GM13977 (cell line): ENCODE data around the gene LAMTOR2.

Experiments
- DNase-seq: peaks from one replicate; pipeline ENCODE4 v3.0.0; 2012; ENCODE audit warnings: low spot score
- in situ Hi-C: fragments of 300-500 bp; cut with MboI; formaldehyde crosslinking; loops from one replicate; pipeline ENCODE4 v1.12.0; 2022; ENCODE audit warnings: low sequenced_read_pairs, low pct_unique_long_range_greater_than_20kb, mixed read lengths, inconsistent platforms; ENCODE audit not compliant: unreplicated experiment
- TF ChIP-seq, protein P1 (sequence below): IDR thresholded peaks from 2 replicates; pipeline ENCODE4 v1.5.1; 2012; ENCODE audit warnings: mild to moderate bottlenecking, control low read depth; ENCODE audit not compliant: insufficient read depth; ENCODE audit errors: extremely low read depth, missing control alignments

Gene LAMTOR2

DNA sequence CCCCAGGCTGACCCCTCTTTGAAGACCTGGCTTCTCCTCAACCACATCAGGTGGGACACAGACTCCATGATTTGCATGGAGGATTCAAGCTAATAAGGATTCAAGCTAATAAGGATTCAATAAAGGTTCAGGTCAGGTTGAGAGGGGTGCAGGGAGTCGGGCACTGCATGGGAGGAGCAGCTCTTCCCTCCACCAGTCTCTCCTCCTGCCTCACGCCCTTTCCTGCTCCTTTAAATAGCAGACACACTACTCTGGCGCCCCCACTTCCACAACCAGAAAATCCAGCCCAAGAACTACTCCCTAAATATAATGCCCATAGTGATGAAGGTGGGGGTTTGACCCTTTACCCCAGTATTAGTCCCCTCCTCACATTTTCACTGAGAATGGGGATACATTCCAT, 20.6 kb downstream of the LAMTOR2 start:
- DNase-seq, result no peak
- TF ChIP-seq, protein P1, sequence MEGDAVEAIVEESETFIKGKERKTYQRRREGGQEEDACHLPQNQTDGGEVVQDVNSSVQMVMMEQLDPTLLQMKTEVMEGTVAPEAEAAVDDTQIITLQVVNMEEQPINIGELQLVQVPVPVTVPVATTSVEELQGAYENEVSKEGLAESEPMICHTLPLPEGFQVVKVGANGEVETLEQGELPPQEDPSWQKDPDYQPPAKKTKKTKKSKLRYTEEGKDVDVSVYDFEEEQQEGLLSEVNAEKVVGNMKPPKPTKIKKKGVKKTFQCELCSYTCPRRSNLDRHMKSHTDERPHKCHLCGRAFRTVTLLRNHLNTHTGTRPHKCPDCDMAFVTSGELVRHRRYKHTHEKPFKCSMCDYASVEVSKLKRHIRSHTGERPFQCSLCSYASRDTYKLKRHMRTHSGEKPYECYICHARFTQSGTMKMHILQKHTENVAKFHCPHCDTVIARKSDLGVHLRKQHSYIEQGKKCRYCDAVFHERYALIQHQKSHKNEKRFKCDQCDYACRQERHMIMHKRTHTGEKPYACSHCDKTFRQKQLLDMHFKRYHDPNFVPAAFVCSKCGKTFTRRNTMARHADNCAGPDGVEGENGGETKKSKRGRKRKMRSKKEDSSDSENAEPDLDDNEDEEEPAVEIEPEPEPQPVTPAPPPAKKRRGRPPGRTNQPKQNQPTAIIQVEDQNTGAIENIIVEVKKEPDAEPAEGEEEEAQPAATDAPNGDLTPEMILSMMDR, result no peak
- in situ Hi-C loops, result no loop called here

DNA sequence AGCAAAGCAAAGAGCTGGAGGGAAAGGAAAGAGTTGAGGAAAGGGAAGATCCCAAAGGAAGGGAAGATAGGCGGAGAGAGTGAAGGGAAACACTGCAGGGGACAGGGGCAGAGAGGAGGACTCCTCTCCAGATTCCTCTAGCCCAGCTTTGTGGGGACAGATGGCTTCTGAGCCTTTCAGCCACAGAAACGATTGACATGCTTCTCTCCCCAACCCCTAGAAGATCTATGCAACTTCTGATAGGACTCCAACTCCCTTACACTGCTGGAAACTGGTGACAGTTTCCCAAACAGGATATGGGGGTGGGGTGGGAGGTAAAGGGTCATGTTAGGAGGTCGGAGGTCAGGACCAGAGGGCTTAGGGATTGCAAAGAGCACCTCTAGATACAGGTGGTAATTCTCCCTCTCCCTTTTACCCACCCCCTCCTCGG, 21.2 kb downstream of the LAMTOR2 start:
- TF ChIP-seq, protein P1, result no peak
- in situ Hi-C loops, result no loop called here
- DNase-seq, result no peak

DNA sequence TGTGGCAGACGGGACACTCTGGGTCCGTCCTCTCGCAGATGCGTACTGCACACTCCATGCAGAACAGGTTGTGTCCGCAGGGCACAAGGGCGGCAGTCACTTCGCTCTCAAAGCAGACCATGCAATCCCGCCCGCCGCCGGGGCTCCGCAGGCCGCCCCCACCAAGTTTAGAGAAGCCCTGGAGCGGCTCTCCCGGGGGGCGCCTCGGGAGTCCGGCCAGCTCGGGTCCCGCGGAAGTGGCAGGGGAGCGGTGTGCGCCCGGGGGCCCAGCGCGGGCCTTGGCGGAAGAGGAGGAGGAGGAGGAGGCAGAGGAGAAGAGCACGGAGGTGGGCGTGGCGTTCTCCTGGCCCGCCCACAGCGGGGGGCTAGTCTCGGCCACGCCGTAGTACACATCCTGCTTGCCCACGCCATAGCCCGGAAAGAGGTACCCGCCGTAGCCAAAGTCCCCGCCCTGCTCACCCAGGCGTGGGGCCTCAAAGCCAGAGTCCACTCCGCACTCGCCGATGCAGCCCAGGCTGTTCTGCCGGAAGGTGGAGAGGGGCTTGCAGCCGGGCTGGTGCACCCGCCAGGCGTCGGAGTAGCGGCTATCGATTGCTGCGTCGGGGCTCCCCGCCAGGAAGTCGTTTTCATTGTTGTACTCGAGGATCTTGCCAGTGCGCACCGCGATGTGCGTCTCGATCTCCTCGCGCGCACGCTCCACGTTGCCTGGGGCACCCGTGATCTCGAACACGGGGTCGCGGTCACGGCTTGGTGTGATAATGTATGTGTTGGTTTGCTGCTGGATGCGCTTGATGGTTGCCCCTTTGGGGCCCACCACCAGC, 22.2 kb downstream of the LAMTOR2 start:
- TF ChIP-seq, protein P1, result no peak
- peak; percentile 59 for DNase-seq
- in situ Hi-C loops, result no loop called here

DNA sequence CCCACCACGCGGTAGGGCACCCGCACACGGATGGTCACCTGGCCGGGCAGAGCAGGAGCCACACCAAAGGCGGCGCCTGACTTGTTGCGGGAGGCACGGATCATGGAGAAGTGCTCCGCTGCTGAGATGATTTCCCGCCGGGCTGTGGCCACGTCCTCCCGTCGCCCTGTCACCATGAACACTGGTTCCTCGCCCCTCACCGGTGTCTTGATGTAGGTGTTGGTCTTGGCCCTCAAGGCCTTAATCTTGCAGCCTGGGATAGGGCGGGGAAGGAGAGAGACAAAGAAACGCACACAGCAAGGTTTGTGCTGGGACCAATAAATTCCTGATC, 22.8 kb downstream of the LAMTOR2 start:
- in situ Hi-C loops, result no loop called here
- DNase-seq, result no peak
- TF ChIP-seq, protein P1, result no peak

DNA sequence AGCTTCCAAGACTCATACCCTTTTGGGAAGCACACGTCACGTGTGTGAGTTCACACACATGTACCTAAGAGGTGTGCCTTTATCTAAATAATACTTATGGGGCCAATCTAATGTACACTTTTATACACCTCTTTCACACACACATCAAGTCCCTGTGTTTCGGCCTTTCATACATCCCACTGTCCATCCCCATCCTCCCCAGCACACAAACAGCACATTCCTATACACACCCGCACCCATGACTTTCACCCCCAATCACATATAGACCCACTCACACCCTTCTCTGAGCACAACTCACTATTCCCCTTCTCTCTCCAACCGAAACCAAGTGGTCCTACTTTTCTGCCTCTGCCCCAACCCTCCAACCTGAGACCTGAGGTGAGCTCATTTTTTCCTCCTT, 24.1 kb downstream of the LAMTOR2 start:
- TF ChIP-seq, protein P1, result no peak
- in situ Hi-C loops, result no loop called here
- no peak for DNase-seq

DNA sequence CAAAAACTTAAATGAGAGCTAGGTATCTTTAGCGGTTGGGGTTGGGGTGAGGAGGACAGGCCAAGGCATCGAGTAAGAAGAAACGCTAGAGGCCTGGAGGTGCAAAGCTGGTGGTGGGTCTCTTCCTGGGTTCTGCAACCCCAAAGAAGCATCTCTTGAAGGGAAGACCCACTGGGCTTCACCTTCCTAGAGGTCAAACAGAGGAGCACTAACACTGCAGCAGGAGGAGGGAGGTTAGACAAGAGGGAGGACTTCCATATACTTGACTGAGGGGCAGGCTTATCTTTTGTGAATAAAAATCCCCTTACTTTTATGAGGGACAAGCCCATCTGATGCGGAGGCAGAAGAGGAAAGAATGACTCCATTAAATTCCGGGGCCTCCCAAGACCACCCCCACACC, 25.2 kb downstream of the LAMTOR2 start:
- no peak for DNase-seq
- in situ Hi-C loops, result no loop called here
- TF ChIP-seq, protein P1, result no peak
